IPS DF 19.7 (cell line): ENCODE results near the gene MITF.

ENCODE experiments used
- DNase-seq: peaks from one replicate; pipeline ENCODE4 v3.0.0-alpha.2; 2013; ENCODE audit warnings: low read depth, low spot score

MITF gene

DNA sequence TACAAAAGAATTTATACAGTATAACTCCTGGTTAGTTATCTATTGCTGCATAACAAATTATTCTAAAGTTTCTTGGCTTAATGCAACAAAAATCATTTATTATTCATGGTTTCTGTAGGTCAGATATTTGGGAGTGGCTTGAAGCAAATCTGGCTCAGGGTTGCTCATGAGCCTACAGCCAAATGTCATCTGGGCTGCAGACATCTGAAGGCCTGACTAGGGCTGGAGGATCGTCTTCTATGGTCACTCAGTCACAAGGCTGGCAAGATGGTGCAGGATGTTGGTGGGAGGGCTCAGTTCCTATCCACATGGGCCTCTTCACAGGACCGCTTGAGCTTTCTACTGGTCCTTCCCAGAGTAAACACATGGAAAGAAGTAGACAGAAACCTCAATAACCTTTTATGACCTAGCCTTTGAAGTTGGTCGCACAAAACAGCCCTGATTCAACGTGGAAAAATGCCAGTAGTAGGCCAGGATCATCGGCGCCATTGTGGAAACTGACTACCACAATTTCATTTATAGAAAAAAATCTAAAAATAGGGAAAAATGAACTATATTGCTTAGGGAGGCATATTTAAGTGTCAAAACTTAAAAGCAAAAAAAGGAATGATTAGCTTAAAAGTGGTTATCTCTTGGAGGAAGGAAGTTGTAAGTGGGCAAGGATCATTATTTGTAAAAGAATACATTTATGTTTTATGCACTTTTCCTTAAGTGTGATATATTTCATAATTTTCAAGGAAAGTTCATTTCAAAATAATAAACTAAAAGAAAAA is 9.9 kb upstream of the MITF start:
- DNase-seq, result no peak

DNA sequence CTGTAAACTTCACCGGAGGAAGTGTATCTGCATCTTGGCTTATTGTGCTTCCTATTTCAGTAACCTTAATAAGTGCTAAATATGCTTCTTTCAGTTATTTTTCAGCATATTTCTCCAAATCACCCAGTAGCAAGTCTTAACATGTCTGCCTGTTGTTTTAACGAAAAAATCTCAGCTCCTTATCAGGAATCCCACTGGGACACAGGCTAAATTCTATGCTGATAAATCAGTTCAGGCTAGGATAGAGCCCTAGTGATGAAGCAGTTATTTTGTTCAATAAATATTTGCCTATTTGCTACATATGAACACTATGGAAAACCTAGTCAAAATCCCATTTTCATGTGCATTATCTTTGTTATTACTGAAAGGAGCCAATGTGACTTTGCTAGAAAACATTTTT is 8.2 kb upstream of the MITF start:
- no peak for DNase-seq

DNA sequence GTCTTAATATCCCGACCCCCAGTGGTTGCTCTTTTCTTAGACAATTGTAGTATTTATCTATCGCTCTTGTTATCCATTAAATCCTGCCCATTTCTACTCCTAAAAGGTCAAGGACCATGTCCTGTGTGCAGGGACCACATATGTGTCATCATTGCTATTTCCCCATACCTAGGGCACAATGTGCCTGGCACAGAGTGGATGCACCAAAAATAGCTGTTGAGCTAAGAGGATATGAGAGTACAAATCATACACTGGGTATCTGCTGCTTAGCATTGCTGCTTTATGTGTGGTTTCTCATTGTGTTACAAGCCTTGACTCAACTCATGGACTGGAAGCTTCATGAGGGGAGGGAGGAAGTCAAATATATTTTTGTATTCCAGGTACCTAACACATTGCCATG is 3.4 kb upstream of the MITF start:
- DNase-seq, result no peak

GRCh38 chr3:69737392-69737791 is 1.9 kb upstream of the MITF start:
- no peak for DNase-seq

DNA sequence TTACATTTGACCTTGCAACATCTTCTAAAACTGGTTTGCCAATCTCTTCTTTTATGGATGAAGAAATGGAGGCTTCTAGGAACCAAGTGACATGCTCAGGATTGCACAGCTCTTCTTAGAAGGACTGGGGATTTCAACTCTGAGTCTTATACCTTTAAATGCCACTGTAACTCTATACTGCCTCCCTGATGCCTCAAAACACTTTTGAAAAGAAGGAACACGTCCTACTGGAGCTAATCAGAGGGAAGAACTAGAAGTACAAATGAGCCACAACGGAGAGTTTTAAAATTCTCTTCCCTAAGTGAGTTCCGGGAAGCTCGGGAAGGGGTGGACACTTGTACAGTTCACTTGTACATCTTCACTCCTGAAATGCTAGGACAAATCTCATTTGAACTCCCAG is 949 bp upstream of the MITF start:
- DNase-seq, result no peak

DNA sequence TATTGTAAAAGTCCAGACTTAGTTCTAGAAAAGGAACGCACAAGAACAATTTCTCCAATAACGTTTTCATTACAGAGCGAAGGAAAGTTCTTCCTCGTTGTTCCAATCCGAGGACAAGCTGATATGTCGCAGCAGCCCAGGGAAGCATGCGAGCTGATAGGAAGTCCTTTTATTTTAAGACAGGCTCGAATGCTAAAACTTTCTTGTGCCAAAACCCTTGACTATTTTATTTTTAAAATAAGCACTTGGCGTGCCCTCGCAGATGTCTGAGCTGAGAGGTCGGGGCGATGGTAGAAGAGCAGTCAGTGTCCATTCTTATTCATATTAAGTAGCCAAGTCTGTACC is 433 bp upstream of the MITF start:
- DNase-seq, result no peak

- no peak for DNase-seq
Observed at GRCh38 chr3:69740103-69741021, 1.1 kb downstream of the MITF start.

GRCh38 chr3:69741032-69741767 is 1.9 kb downstream of the MITF start:
- no peak for DNase-seq

DNA sequence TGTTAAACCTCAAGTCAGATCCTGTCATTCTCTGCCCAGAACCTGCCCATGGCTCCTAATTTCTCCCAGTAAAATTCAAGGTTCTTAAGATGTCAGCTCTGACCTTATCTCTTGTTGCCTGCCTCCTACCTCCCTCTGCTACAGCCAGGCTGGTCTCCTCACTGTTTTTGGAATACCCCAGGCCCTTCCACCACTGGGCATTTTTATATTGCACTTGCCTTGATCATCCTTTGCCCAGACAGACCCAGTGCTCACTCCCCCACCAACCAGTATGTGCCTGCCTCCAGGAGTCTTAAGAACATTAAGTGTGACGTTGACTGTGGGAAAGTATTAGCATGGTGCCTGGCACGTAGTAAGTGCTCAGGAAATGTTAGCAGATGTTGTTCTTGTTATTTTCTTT is 3.1 kb downstream of the MITF start:
- DNase-seq, result no peak

- no peak for DNase-seq
Observed at GRCh38 chr3:69743975-69744906, 5.0 kb downstream of the MITF start.

DNA sequence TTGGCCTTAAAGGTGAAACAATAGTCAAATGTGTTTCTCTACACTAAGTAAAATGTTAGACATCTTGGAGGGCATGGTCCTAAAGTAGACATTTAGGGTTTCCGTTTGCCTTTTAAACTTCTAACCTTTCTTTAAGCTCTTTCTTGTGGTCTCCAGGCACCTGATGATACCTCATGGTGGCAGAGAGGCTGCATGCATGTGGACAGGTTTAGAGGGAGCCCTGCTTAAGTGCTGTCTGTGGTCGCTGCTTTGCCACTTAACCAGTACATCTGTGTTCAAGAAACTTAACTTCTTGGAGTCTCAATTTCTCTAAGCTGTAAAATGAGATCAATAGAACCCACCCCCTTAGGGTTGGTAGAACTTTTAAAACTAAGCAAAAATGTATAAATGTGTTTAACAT is 6.2 kb downstream of the MITF start:
- no peak for DNase-seq

DNA sequence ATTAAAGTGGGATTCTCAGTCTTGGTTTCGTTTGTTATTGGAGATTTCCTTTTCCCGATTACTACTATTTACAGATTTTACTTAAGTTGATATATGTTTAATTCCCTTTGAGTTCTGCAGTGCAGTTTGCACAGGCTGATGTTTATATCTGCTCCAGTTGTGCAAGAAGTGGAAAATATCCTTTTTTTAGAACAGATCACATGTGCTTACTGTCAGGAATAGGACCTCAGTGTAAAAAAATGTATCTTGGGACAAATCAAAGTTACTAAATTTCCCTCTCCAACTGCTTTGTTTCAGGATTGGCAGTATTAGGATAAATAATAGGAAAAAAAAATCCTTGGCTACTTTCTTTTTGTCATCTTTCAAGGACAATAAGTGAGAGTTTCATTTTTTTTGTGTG is 6.9 kb downstream of the MITF start:
- DNase-seq, result no peak

- no peak for DNase-seq
Observed at GRCh38 chr3:69747511-69748258, 8.4 kb downstream of the MITF start.

DNA sequence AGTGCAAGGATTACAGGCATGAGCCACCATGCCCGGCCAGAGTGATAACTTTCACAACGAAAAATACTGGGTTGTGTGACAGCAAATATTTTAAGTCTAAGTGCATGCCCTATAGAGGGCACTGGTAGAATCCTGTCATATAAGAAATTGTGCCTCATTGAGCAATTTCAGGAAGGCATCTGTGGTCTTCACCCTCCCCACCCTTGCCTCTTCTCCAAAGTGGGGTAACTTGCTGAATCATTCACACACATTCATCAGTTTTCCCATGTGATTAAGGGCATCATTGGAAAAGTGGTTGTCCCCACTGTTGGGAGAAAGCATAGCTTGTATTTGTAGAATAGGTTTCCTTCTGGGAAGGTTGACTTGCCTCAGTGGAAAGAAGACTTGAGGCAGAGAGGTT is 9.2 kb downstream of the MITF start:
- no peak for DNase-seq

- DNase-seq, result no peak
Observed at GRCh38 chr3:69749461-69749860, 10.2 kb downstream of the MITF start.

DNA sequence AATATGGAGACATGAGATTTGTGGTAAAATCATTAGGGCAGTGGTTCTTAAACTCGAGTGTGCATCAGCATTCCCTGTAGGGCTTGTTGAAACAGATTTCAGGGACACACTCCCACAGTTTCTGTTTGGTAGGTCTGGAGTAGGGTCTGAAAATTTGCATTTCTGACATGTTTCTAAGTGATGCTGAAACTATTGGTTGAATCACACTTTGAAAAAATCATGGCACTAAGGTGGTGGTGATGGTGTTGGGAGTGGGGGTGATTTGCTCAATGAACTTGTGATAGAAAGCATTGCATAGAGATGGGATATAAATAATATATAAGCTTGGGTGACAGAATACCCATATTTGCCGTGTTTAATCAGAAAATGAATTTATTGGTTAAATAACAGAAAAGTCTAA is 11.3 kb downstream of the MITF start:
- no peak for DNase-seq

- DNase-seq, result no peak
Observed at GRCh38 chr3:69751074-69751476, 11.8 kb downstream of the MITF start.

GRCh38 chr3:69752241-69752640 is 13.0 kb downstream of the MITF start:
- no peak for DNase-seq

GRCh38 chr3:69753179-69753775 is 14.0 kb downstream of the MITF start:
- DNase-seq, result no peak

DNA sequence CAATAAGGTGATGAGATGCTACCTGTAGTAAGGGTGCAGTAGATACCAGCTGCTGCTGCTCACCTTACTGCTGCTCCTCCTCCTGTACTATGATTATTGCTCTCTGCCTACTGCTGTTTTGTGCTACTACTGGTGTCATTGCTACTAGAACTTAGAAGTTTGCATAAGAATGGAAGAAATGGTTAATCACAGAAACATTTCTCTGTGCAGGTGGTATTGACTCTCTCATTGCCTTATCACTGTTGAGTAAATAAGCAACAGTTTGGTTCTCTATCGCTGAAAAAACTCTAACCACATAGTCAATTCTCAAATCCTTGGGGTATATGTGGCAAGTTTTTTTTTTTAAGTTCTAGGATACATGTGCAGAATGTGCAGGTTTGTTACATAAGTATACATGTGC is 16.5 kb downstream of the MITF start:
- no peak for DNase-seq
